ENCODE measurements around the gene SPACA1.

The SPACA1 gene

DNA sequence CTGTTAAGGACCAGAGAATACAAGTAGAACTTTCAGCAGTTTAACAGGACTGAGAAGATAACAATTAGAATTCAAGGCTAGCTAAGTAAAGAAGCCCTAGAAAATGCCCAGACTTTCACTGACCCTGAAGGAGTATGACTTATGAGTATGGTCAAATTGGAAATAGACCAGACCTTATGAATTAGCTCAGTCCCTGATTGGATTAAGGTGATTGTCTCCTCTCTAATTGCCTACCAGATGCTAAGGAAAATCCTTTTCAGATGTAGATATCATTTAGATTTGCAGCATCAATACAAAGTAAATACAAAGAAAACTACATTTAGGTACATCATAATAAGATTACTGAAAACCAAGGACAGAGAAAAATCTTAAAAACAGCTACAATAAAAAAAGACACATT lies 59.6 kb downstream of the SPACA1 start:
- no peak for DNase-seq

DNA sequence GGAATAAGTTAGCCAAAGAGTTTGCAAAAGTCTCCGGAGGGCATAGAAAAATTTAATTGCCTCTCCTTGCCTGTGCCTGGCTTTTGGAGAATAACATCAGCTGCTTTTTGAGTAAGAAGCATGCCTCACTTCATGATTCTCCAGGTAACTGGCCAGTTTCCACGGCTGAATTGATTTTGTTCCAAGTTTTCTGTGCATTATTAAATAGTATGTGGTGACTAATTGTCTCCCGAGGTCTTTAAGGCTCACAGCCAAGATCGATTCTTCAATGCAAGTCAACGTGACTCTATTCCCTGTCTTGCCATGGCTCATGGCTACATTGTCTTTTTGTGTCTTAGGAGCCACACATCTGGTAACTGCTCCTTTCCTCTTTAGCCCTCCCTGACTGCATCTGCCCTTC lies 64.3 kb downstream of the SPACA1 start:
- no peak for DNase-seq

DNA sequence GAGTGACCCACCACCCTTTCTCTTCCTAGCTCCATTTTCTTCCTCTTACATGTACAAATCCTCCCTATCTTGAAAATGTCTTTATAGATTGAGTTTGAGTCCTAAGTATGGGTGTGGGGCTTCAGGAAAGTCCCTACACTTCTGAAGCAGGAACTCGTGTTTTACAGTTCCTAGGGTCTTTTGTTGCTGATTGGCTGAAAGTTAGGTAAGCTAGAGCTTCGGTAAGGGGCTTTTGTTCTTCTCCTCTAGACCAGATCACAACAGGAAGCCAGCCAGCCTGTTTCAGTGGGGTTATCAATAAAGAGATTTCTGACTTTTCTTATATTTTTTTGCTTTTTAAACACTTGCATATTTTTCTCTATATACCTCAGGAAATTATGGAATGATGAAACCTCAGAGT lies 67.2 kb downstream of the SPACA1 start:
- no peak for DNase-seq

DNA sequence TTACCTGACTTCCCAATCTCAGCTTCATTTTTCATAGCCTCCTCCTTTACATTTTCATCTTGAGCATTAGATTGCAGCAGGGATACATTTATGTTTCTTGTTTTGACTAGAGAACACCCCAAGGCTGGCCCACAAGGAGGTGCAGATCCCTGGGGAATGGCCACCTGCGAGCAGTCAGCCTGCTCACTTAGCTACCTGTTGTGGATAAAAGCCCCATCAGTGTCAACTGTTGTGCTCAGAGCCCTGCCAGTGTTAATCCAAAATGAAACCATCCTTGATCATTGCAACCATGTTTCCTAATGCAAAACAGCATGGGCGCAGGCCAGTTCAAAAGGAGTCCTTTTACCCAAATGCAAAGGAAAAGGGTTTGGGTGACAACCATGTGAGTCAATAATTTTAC lies 67.7 kb downstream of the SPACA1 start:
- DNase-seq = no peak

DNA sequence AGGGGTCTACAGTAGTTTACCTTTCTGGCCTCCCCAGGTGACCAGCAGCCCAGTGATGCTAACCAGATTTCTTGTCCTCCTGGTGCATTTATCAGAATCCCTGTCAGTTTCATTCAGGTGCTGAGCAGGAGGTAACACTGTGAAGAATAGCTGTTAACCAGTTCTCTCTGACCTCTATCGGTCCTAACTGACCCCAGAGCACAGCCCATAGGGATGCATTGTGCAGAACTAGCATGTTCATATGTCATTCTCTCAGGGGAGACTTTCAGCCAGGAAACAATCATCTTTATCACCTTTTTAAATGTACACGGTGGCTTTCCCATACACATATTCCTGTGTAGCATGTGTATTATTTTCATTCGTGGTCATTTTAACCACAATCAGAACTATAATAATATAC lies 68.6 kb downstream of the SPACA1 start:
- DNase-seq = no peak

All from SIG-M5 (cell line).